Skeletal muscle cell (primary cell): ENCODE data around the gene ADGRG4.

ENCODE experiments used
- DNase-seq: peaks from one replicate; pipeline ENCODE4 v3.0.0-alpha.2; 2010; ENCODE audit warnings: low read depth
- H3K4me3 ChIP-seq: 2 replicates; pipeline ENCODE4 v1.5.1; 2011; ENCODE audit warnings: low read depth, mild to moderate bottlenecking, control low read depth, low read length, moderate library complexity

ADGRG4 gene

GRCh38 chrX:136447308-136447707 is 146.5 kb downstream of the ADGRG4 start:
- no peak overlapping the region for H3K4me3 ChIP-seq
- no peak for DNase-seq

GRCh38 chrX:136447968-136448367 is 147.2 kb downstream of the ADGRG4 start:
- DNase-seq, result no peak
- no peak overlapping the region for H3K4me3 ChIP-seq

- no peak overlapping the region for H3K4me3 ChIP-seq
- no peak for DNase-seq
These were observed 149.5 kb downstream of the ADGRG4 start for GRCh38 chrX:136450050-136450830.

DNA sequence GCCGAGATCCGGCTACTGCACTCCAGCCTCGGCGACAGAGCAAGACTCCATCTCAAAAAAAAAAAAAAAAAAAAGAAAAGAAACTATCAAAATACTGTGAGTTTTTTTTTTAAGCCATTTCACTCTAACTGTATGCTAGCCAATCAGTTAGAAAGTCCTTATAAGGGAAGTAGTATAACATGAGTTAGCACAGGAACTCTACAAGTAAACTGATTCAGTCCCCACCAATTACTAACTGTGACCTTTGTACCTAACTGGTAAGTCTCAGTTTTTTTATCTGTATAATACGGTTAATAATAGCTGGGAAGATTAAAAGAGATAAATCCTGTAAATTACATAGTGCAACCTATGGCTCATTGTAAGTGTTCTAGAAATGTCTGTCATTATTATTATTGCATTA is 151.9 kb downstream of the ADGRG4 start:
- no peak for DNase-seq

GRCh38 chrX:136453114-136453513 is 152.4 kb downstream of the ADGRG4 start:
- H3K4me3 ChIP-seq, result no peak overlapping the region
- no peak for DNase-seq

More for the DNA sequence above, 151.9 kb downstream of the ADGRG4 start:
- no peak overlapping the region for H3K4me3 ChIP-seq

DNA sequence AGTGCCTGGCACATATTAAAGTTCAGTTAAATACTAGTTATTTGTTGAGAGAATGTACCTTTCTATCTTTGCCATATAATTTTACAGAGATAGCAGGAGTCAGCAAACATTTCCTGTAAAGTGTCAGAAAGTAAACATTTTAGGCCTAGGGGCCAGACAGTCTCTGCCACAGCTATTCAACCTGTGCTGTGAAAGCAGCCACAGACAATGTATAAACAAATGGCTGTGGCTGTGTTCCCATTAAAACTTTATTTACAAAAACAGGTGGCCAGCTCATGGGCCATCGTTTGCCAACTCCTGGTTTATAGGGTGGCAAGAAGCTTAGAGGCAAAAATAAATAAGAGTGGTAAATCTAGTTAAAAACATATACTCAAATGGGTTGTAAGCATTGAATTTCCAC is 153.0 kb downstream of the ADGRG4 start:
- no peak for DNase-seq
- no peak overlapping the region for H3K4me3 ChIP-seq

- no peak for DNase-seq
- H3K4me3 ChIP-seq, result no peak overlapping the region
These were observed 155.4 kb downstream of the ADGRG4 start for GRCh38 chrX:136456133-136456532.

- no peak overlapping the region for H3K4me3 ChIP-seq
- DNase-seq, result no peak
These were observed 156.6 kb downstream of the ADGRG4 start for GRCh38 chrX:136457303-136457917.

DNA sequence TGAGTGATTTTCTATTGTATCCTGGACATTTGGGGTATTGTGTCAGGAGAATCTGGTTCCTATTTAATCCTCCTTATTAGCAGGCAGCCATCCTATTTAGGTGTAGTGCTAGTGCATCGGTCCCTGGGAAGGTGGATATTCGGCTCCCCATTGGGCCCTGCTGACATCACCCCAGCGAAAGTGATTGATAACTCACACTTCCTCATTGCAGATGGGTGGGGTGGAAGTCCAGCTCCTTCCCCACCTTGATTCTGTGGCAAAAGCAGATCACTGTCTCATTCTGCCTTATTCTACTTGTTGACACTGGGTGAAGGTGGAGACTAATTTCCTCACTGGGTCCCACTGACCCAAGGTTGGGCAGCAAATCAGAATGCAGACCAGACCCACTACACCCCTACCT is 163.8 kb downstream of the ADGRG4 start:
- DNase-seq, result no peak
- no peak overlapping the region for H3K4me3 ChIP-seq
